ENCODE data around the gene CYB561A3. TPM values are rescaled to one million over a fixed set of nuclear protein-coding genes. Genes with fewer than 3 reads are reported as not detected.

The CYB561A3 gene
- total and polyA plus RNA-seq, 2 of the 13 experiments (the other 11 are each of a cell fraction or from before 2014, with no cell fraction given) = 11.4 to 14.9 TPM

DNA sequence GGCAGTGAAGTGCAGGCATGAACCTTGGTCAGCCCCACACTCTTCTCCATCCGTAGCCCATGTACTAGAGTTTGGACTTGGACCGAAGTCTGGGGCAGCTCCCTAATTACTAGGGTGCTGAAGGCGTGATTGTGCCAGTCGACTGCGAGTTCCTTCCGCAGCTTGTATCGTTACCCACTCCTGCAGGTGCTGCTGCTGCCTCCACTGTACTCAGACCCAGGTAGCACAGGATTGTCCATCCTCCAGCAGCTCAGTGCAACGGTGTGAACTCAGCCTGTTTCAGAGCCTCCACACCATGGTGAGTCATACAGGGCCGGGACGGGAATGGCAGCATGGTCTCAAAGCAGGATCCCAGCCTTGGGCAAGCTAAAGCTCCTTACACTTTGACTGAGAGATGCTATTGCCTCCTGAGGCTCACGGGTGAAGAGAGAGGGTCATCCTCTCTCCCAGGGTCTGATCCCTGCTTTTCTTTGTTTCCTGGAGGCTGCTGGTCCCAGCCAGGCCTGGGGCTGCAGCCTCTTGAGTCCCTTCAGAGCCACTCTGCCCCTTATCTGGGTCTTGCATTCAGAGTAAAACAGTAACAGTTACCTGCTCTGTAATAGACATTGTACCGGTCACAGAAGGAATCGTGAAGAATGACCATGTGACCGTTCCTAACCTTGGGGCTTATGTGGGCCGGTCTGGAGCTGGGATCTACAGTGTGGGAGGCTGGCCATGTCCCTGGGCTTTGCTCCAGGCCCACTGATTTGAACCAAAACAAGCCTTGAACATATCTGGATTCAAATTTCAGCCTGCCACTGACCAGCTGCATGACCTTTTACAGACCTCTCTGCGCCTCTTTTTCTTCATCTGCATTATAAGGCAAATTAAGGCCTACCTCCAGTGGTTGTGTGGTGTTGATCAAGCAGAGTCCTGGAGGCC, 27.0 kb downstream of the CYB561A3 start (continued):
- TF ChIP-seq DBP (CRISPR knock-in tag; IDR thresholded peaks at IDR 0.05; ENCODE audit: not compliant biosample characterization) (no peak), ZNF292 (CRISPR knock-in tag; IDR thresholded peaks at IDR 0.05; ENCODE audit: borderline replicate concordance, low read depth) (no peak; the same call in 1 of the 2 replicates), TBX2 (CRISPR knock-in tag; IDR thresholded peaks at IDR 0.05; ENCODE audit: borderline replicate concordance) (peak; percentile 81), NFRKB (IDR thresholded peaks at IDR 0.05) (no peak), TP53 (CRISPR knock-in tag; conservative IDR thresholded peaks at IDR 0.05) (no peak), HNF4A (CRISPR knock-in tag; IDR thresholded peaks at IDR 0.05) (peak; percentile 99), THAP11 (CRISPR knock-in tag; IDR thresholded peaks at IDR 0.05) (no peak), ZNF761 (CRISPR knock-in tag; conservative IDR thresholded peaks at IDR 0.05) (no peak), ZNF138 (CRISPR knock-in tag; IDR thresholded peaks at IDR 0.05; ENCODE audit: low read depth) (0 out of 2 replicates have a peak, but pooled peaks have one; percentile 82), PLRG1 (conservative IDR thresholded peaks at IDR 0.05) (no peak), TAF1 (CRISPR knock-in tag; IDR thresholded peaks at IDR 0.05) (peak; percentile 84), MBD4 (IDR thresholded peaks at IDR 0.05; ENCODE audit: borderline replicate concordance, low read length) (no peak), UBTF (CRISPR knock-in tag; IDR thresholded peaks at IDR 0.05) (peak; percentile 72), ARID2 (CRISPR knock-in tag; IDR thresholded peaks at IDR 0.05; ENCODE audit: borderline replicate concordance) (no peak), ZC3H13 (CRISPR knock-in tag; IDR thresholded peaks at IDR 0.05) (0 out of 2 replicates have a peak, but pooled peaks have one; percentile 68), ZNF296 (CRISPR knock-in tag; conservative IDR thresholded peaks at IDR 0.05) (no peak), ZNF468 (CRISPR knock-in tag; IDR thresholded peaks at IDR 0.05) (0 out of 2 replicates have a peak, but pooled peaks have one; percentile 70), ZNF792 (CRISPR knock-in tag; IDR thresholded peaks at IDR 0.05) (no peak; the same call in 1 of the 2 replicates), SMAD1 (CRISPR knock-in tag; IDR thresholded peaks at IDR 0.05; ENCODE audit: borderline replicate concordance, low read depth) (no peak), ZBTB20 (CRISPR knock-in tag; IDR thresholded peaks at IDR 0.05; ENCODE audit: borderline replicate concordance, low read depth) (peak; percentile 42; the same call in 1 of the 2 replicates), ZNF20 (CRISPR knock-in tag; IDR thresholded peaks at IDR 0.05) (no peak)
- TF ChIP-seq, protein P1, sequence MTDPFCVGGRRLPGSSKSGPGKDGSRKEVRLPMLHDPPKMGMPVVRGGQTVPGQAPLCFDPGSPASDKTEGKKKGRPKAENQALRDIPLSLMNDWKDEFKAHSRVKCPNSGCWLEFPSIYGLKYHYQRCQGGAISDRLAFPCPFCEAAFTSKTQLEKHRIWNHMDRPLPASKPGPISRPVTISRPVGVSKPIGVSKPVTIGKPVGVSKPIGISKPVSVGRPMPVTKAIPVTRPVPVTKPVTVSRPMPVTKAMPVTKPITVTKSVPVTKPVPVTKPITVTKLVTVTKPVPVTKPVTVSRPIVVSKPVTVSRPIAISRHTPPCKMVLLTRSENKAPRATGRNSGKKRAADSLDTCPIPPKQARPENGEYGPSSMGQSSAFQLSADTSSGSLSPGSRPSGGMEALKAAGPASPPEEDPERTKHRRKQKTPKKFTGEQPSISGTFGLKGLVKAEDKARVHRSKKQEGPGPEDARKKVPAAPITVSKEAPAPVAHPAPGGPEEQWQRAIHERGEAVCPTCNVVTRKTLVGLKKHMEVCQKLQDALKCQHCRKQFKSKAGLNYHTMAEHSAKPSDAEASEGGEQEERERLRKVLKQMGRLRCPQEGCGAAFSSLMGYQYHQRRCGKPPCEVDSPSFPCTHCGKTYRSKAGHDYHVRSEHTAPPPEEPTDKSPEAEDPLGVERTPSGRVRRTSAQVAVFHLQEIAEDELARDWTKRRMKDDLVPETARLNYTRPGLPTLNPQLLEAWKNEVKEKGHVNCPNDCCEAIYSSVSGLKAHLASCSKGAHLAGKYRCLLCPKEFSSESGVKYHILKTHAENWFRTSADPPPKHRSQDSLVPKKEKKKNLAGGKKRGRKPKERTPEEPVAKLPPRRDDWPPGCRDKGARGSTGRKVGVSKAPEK (CRISPR knock-in tag; IDR thresholded peaks at IDR 0.05; ENCODE audit: borderline replicate concordance) = peak; percentile 22; the same call in 1 of the 2 replicates
- TF ChIP-seq, protein P2, sequence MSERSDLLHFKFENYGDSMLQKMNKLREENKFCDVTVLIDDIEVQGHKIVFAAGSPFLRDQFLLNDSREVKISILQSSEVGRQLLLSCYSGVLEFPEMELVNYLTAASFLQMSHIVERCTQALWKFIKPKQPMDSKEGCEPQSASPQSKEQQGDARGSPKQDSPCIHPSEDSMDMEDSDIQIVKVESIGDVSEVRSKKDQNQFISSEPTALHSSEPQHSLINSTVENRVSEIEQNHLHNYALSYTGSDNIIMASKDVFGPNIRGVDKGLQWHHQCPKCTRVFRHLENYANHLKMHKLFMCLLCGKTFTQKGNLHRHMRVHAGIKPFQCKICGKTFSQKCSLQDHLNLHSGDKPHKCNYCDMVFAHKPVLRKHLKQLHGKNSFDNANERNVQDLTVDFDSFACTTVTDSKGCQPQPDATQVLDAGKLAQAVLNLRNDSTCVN (CRISPR knock-in tag; IDR thresholded peaks at IDR 0.05; ENCODE audit: borderline replicate concordance) = no peak; the same call in 1 of the 2 replicates

All from HepG2 (cell line).